Skeletal muscle tissue (tissue), 4 donors: Measurements from ENCODE around the gene EGFLAM. TPM values are rescaled to one million over a fixed set of nuclear protein-coding genes. Genes with fewer than 3 reads are reported as not detected.
"Not testable (repeated sequence)": the region's sequence is repeated elsewhere in the genome, so short reads cannot be mapped to it uniquely, and the experiment has no call there.

ENCODE experiments used
- H3K27ac ChIP-seq: one replicate; pipeline ENCODE4 v1.7.0; 2013; ENCODE audit warnings: mild to moderate bottlenecking, low read depth, low read length, inconsistent platforms
- H3K27me3 ChIP-seq, 3 donors: one replicate each; pipeline ENCODE4 v1.7.0; 2013; ENCODE audit warnings: low read length in 3 of 3; ENCODE audit not compliant: control insufficient read depth in 3 of 3, insufficient read depth in 3 of 3
- H3K36me3 ChIP-seq, 3 donors: one replicate each; pipeline ENCODE4 v1.7.0; 2013; ENCODE audit warnings: low read length in 3 of 3; ENCODE audit not compliant: control insufficient read depth in 3 of 3, insufficient read depth in 3 of 3
- H3K4me1 ChIP-seq, 3 donors: one replicate each; pipeline ENCODE4 v1.7.0; 2013; ENCODE audit warnings: low read length in 3 of 3, mild to moderate bottlenecking in 3 of 3; ENCODE audit not compliant: control insufficient read depth in 3 of 3, insufficient read depth in 3 of 3
- H3K4me3 ChIP-seq, 3 donors: one replicate each; pipeline ENCODE4 v1.7.0; 2013; ENCODE audit warnings: low read length in 3 of 3
- H3K9ac ChIP-seq, 3 donors: one replicate each; pipeline ENCODE4 v1.7.0; 2013; ENCODE audit warnings: low read length in 3 of 3, mild to moderate bottlenecking in 3 of 3, moderate library complexity in 2 of 3, low read depth in 1 of 3
- H3K9me3 ChIP-seq, 3 donors: one replicate each; pipeline ENCODE4 v1.7.0; 2013; ENCODE audit warnings: low read length in 3 of 3; ENCODE audit not compliant: control insufficient read depth in 3 of 3
- total RNA-seq: library from RNA; depleted of rRNA; stranded (reverse); fragments of >200 nt; gene quantifications from one replicate; pipeline ENCODE4 v1.2.3, GENCODE V29; 2014
- donor health status: Osteomylitis.

EGFLAM gene
- total RNA-seq, 1 donor from 2014 or later, result 41.8 TPM

DNA sequence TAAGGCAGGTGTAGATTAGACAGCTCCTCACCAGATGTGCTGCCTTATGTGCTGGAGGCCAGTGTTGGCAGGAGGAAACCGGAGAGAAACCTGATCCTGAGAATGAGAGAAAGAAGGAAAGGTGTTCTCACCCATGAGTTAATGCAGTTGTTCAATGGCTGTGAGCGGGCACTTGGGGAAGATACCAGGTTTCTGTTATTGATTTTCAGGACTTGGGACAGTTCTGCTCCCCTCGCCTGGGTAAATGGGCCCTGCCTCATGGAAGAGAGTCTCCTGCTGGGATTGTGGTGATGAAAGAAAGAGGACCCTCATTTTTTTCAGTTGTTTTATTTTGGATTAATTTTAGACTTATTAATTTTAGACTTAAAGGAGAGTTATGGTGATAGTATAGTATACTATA, 59.5 kb downstream of the EGFLAM start:
- Histone ChIP-seq H3K36me3 (no peaks in the 10 kb centered on the region), H3K27me3 (no peaks in the 10 kb centered on the region), H3K4me3 (no peak overlapping the region), H3K27ac (no peak overlapping the region), H3K9ac (no peak overlapping the region), H3K9me3 (no peaks in the 10 kb centered on the region), H3K4me1 (no peaks in the 10 kb centered on the region)

DNA sequence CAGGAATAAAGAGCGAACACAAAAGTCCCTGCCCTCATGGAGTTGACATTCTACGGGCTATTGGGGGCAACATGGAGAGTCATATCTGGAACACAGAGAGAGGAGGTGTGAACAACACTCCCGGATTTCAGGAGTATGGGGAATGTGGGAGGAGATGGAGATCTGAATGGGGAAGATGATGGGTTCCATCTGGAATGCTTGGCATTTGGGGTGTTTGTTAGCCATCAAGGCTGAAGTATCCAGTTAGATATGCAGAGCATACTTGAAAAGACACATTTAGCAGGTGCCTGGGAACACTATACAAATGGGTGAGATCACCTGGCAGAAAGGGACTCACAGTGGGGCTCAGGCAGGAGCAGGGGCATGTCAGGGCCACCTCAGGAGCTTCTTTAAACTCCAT, 61.1 kb downstream of the EGFLAM start:
- H3K27me3 ChIP-seq, result no peaks in the 10 kb centered on the region
- H3K27ac ChIP-seq, result no peak overlapping the region
- no peaks in the 10 kb centered on the region for H3K4me1 ChIP-seq
- H3K4me3 ChIP-seq, result no peak overlapping the region
- H3K9ac ChIP-seq, result no peak overlapping the region
- no peaks in the 10 kb centered on the region for H3K9me3 ChIP-seq
- H3K36me3 ChIP-seq, result no peaks in the 10 kb centered on the region

DNA sequence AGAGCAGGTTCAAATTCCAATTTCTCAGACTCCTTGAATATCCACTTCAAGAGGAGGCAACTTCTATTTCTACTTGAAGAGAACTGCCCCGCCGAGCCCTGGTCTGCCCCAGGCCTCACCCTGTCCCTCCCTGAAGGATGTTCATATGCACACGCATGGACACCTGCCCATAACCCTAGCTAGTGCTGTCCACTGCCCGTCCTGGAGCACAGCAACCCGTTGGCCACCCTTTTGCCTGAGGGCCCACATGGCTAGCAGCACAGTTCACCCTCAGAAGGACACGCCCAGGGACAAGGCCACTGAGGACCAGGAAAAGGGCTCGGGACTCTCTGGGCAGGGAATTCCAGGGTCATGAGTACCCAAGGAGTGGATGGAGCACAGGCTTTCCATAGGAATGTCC, 63.6 kb downstream of the EGFLAM start:
- Histone ChIP-seq H3K27me3 (no peaks in the 10 kb centered on the region), H3K4me3 (no peak overlapping the region), H3K36me3 (no peaks in the 10 kb centered on the region), H3K9ac (no peak overlapping the region), H3K4me1 (no peaks in the 10 kb centered on the region), H3K9me3 (no peaks in the 10 kb centered on the region), H3K27ac (no peak overlapping the region)

DNA sequence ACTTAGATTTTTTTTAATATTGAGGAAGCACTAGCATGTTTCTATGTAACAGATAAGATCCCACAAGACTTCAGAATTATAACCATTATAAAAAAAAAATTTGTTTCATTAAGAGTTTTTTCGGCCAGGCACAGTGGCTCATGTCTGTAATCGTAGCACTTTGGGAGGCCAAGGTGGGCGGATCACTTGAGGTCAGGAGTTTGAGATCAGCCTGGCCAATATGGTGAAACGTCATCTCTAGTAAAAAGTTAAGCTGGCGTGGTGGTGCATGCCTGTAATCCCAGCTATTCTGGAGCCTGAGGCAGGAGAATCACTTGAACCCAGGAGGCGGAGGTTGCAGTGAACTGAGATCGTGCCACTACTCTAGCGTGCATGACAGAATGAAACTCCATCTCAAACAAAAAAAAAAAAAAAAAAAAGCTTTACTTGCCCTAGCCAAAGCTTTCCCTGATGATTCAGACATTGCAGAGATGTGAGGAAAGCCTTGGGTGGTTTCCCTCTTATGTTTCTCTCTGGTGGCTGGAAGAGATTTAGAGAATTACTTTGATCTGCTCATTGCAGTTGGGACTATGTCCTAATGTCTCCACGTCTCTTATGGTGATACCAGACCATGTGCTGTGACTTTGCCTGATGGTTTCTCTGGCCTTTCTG, 65.4 kb downstream of the EGFLAM start:
- H3K9ac ChIP-seq, result no peak overlapping the region
- H3K27ac ChIP-seq, result no peak overlapping the region
- no peaks in the 10 kb centered on the region for H3K4me1 ChIP-seq

DNA sequence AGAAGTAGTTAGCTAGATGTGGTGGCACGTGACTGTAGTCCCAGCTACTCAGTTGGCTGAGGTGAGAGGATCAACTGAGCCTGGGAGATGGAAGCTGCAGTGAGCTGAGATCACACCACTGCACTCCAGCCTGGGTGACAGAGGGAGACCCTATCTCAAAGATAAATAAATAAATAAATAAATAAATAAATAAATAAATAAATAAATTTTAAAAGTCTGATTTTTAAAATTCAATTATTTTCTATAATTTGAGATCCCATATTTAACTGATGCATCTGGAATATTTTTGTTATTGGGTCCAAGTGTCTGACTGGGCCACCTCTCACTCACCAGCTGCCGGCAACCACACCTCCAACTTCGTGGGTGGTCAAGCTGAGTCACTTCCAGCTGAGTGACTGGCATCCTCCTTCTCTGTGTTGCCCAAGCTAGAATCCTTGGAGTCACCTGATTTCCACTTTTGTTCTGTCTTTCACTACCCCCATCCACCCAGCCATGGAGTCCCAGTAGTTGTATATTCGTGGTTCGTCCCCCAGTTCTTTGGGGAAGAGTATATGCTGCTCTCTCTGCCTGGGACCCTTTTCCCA, 70.9 kb downstream of the EGFLAM start:
- H3K27ac ChIP-seq, result no peak overlapping the region
- no peak overlapping the region for H3K9ac ChIP-seq
- no peaks in the 10 kb centered on the region for H3K36me3 ChIP-seq
- no peak overlapping the region for H3K4me3 ChIP-seq
- H3K27me3 ChIP-seq, result no peaks in the 10 kb centered on the region
- H3K9me3 ChIP-seq, result no peaks in the 10 kb centered on the region
- no peaks in the 10 kb centered on the region for H3K4me1 ChIP-seq

More for the DNA sequence above, 65.4 kb downstream of the EGFLAM start:
- Histone ChIP-seq H3K27me3 (no peaks in the 10 kb centered on the region), H3K9me3 (no peaks in the 10 kb centered on the region), H3K4me3 (no peak overlapping the region), H3K36me3 (no peaks in the 10 kb centered on the region)

DNA sequence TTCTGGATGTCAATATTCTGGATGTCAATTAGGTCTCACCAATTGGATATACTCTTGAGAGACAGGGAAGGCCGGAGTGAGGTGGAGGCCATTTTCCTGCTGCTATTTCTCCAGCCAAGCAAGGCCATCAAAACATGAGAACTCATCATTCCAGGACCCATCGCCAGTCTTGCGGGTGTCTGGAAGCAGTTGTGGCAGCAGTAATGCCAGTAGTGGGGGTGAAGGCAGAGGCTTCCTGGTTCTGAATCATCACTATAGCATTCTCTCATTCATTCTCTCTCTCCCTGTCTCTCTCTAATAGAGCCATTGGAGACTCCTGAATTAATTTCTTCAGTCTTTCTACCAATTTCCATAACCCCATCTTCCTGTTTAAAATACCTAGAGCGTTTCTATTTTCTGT, 71.8 kb downstream of the EGFLAM start:
- Histone ChIP-seq H3K9me3 (no peaks in the 10 kb centered on the region), H3K4me3 (no peak overlapping the region), H3K27me3 (no peaks in the 10 kb centered on the region), H3K27ac (no peak overlapping the region), H3K9ac (no peak overlapping the region), H3K4me1 (no peaks in the 10 kb centered on the region), H3K36me3 (no peaks in the 10 kb centered on the region)

DNA sequence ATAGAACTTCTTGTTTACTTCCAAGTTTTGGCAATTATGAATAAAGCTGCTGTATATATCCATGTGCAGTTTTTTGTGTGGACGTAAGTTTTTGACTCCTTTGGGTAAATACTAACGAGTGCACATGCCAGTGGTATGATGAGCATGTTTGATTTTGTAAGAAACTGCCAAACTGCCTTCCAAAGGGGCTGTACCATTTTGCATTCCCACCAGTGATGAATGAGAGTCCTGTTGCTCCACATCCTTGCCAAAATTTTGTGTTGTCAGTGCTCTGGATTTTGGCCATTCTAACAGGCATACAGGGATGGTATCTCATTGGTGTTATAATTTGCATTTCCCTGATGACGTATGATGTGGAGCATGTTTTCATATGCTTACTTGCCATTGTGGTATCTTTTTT, 73.5 kb downstream of the EGFLAM start:
- H3K27ac ChIP-seq, result no peak overlapping the region
- no peaks in the 10 kb centered on the region for H3K4me1 ChIP-seq
- H3K9me3 ChIP-seq, result no peaks in the 10 kb centered on the region
- H3K4me3 ChIP-seq, result no peak overlapping the region
- H3K9ac ChIP-seq, result no peak overlapping the region
- H3K36me3 ChIP-seq, result no peaks in the 10 kb centered on the region
- H3K27me3 ChIP-seq, result no peaks in the 10 kb centered on the region

DNA sequence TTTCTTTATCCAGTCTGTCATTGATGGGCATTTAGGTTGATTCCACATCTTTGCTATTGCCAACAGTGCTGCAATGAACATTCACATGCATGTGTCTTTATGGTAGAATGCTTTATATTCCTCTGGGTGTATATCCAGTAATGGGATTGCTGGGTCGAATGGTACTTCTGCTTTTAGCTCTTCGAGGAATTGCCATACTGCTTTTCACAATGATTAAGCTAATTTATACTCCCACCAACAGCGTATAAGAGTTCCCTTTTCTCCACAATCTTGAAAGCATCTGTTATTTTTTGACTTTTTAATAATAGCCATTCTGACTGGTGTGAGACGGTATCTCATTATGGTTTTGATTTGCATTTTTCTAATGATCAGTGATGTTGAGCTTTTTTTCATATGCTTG, 74.8 kb downstream of the EGFLAM start:
- not testable (repeated sequence) for H3K36me3 ChIP-seq, H3K27me3 ChIP-seq, H3K4me3 ChIP-seq, H3K9ac ChIP-seq, H3K4me1 ChIP-seq, H3K27ac ChIP-seq, H3K9me3 ChIP-seq

DNA sequence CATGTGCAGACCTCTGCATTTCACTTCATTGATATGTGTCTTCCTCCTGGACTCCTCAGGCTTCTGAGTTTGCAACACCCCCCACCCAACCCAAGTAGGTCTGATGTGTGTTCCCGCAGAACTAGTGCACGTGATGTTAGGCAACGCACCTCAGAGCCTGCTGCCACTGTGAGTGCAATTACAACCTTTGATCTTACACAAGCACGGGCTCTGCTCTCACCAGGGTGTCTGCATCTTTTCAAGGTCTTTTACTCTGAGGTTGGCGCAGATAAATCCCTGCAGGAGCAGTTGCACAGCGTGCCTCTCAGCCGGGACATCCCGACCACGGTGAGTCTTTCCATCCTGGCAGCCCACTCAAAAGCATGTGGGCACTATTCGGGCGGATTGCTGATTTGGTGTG, 80.1 kb downstream of the EGFLAM start:
- H3K4me3 ChIP-seq, result no peak overlapping the region
- H3K27ac ChIP-seq, result no peak overlapping the region
- H3K4me1 ChIP-seq, result no peaks in the 10 kb centered on the region
- H3K9ac ChIP-seq, result no peak overlapping the region
- H3K9me3 ChIP-seq, result no peaks in the 10 kb centered on the region
- H3K36me3 ChIP-seq, result no peaks in the 10 kb centered on the region
- peaks cover 0 to 4% (median 3%) of the 10 kb centered on the region in 3 donors for H3K27me3 ChIP-seq

DNA sequence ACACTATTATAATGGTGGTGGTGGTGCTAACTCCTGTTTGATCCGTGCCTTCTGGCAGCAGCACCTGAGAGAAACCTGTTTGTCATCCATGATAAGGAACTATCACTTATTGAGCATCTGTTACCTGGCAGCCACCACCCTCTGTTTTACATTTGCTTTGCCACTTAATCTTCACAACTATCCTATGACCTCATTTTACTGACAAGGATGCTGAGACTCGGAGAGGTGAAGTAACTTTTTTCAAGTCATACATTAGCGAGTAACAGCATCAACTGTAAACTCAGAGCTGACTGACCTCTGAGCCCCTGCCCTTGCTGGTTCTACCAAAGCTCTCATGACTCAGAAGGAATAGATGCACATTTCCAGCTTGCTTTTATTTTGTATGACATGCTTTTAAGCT, 81.1 kb downstream of the EGFLAM start:
- Histone ChIP-seq H3K36me3 (no peaks in the 10 kb centered on the region), H3K4me1 (no peaks in the 10 kb centered on the region), H3K27ac (no peak overlapping the region), H3K9ac (no peak overlapping the region), H3K4me3 (no peak overlapping the region), H3K27me3 (peaks cover 0 to 4% (median 3%) of the 10 kb centered on the region in 3 donors), H3K9me3 (no peaks in the 10 kb centered on the region)
